Measurements from ENCODE around the gene AK3.

DNA sequence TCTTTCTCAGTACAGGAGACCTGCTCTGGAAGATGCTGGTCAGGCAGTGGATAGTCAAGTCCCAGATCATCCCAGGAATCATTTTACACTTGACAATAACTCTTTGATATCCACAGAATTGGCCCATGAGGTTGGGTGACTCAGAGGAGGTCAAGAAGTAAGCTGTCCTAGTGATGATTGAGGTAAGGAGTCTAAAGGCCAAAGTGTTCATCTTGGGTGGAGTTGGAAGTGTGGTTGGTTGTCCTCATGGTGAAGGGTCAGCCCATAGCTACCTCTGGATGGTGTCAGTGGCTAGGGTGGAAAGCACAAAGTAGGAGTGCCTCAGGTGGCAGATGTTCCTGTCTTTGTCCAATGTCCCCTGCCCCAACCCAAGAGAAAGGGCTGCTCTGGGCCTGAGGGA lies 27.7 kb upstream of the AK3 start:
- TF ChIP-seq POLR2AphosphoS5 (IDR thresholded peaks at IDR 0.05; ENCODE audit: low read depth, low read length) (no peak), SIN3A (IDR thresholded peaks at IDR 0.05; ENCODE audit: borderline replicate concordance, insufficient read depth, low read depth, low read length) (no peak)
- TF ChIP-seq, protein P1, sequence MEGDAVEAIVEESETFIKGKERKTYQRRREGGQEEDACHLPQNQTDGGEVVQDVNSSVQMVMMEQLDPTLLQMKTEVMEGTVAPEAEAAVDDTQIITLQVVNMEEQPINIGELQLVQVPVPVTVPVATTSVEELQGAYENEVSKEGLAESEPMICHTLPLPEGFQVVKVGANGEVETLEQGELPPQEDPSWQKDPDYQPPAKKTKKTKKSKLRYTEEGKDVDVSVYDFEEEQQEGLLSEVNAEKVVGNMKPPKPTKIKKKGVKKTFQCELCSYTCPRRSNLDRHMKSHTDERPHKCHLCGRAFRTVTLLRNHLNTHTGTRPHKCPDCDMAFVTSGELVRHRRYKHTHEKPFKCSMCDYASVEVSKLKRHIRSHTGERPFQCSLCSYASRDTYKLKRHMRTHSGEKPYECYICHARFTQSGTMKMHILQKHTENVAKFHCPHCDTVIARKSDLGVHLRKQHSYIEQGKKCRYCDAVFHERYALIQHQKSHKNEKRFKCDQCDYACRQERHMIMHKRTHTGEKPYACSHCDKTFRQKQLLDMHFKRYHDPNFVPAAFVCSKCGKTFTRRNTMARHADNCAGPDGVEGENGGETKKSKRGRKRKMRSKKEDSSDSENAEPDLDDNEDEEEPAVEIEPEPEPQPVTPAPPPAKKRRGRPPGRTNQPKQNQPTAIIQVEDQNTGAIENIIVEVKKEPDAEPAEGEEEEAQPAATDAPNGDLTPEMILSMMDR (IDR thresholded peaks at IDR 0.05), result no peak
- TF ChIP-seq, protein P2, sequence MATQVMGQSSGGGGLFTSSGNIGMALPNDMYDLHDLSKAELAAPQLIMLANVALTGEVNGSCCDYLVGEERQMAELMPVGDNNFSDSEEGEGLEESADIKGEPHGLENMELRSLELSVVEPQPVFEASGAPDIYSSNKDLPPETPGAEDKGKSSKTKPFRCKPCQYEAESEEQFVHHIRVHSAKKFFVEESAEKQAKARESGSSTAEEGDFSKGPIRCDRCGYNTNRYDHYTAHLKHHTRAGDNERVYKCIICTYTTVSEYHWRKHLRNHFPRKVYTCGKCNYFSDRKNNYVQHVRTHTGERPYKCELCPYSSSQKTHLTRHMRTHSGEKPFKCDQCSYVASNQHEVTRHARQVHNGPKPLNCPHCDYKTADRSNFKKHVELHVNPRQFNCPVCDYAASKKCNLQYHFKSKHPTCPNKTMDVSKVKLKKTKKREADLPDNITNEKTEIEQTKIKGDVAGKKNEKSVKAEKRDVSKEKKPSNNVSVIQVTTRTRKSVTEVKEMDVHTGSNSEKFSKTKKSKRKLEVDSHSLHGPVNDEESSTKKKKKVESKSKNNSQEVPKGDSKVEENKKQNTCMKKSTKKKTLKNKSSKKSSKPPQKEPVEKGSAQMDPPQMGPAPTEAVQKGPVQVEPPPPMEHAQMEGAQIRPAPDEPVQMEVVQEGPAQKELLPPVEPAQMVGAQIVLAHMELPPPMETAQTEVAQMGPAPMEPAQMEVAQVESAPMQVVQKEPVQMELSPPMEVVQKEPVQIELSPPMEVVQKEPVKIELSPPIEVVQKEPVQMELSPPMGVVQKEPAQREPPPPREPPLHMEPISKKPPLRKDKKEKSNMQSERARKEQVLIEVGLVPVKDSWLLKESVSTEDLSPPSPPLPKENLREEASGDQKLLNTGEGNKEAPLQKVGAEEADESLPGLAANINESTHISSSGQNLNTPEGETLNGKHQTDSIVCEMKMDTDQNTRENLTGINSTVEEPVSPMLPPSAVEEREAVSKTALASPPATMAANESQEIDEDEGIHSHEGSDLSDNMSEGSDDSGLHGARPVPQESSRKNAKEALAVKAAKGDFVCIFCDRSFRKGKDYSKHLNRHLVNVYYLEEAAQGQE (IDR thresholded peaks at IDR 0.05; ENCODE audit: insufficient read depth in 1 of 2, low read depth in 2 of 2, low read length in 1 of 2), result no peak

All from Panc1 (cell line).